Testis (tissue), 3 donors: Measurements from ENCODE around the gene LRRC4C. TPM values are rescaled to one million over a fixed set of nuclear protein-coding genes. Genes with fewer than 3 reads are reported as not detected.

Experiments used
- DNase-seq: peaks from one replicate; pipeline ENCODE4 v3.0.0-alpha.2; 2019
- H3K27ac ChIP-seq, 2 donors: fragments of 200-600 bp; sonication (generic); one replicate each; pipeline ENCODE4 v1.5.1; 2019
- H3K27me3 ChIP-seq: fragments of 200-600 bp; sonication (generic); one replicate; pipeline ENCODE4 v1.5.1; 2019
- H3K36me3 ChIP-seq: fragments of 200-600 bp; sonication (generic); one replicate; pipeline ENCODE4 v1.5.1; 2017; ENCODE audit warnings: low read depth; ENCODE audit errors: missing control alignments
- H3K4me1 ChIP-seq: fragments of 200-600 bp; sonication (generic); one replicate; pipeline ENCODE4 v1.5.1; 2019
- H3K4me3 ChIP-seq, 2 donors: fragments of 200-600 bp; sonication (generic); one replicate each; pipeline ENCODE4 v1.5.1; 2017 to 2019
- H3K9me3 ChIP-seq: fragments of 200-600 bp; sonication (generic); one replicate; pipeline ENCODE4 v1.5.1; 2017
- POLR2A ChIP-seq: fragments of 450-650 bp; IDR thresholded peaks from one replicate; pipeline ENCODE4 v1.6.1; 2017; ENCODE audit warnings: antibody characterized with exemption, mild to moderate bottlenecking, moderate library complexity
- WGBS, 2 donors: methylation state at CpG; one replicate each; pipeline ENCODE4 v1.1.5; 2018; 5-methylcytosine and 5-hydroxymethylcytosine counted together
- intact Hi-C: fragments of 100-400 bp; cut with DNase I; formaldehyde crosslinking; loops from one replicate; pipeline ENCODE4 v1.15.1; 2023; ENCODE audit warnings: low total_unique reads
- polyA plus RNA-seq: library from polyadenylated mRNA; stranded (reverse); fragments of 350-450 nt; fragmentation: Illumina TruSeq; extraction: RNeasy Lipid Tissue Mini Kit (QIAGEN cat#74804); gene quantifications from one replicate; pipeline ENCODE4 v1.2.3, GENCODE V29; 2014; ENCODE audit warnings: low read depth, low replicate concordance; ENCODE audit not compliant: insufficient read depth
- total RNA-seq, 2 donors: library from RNA; depleted of rRNA; stranded (reverse); fragments of >200 nt; gene quantifications; one replicate each; pipeline ENCODE4 v1.2.3, GENCODE V29; 2016
- TF ChIP-seq, protein P1 (sequence below), 3 experiments: fragments of 450-650 bp in 2 of 3; fragments of 200-600 bp in 1 of 3; sonication (generic) in 1 of 3; IDR thresholded peaks; one replicate each; pipeline ENCODE4 v1.5.1; 2016 to 2019; ENCODE audit warnings: antibody characterized with exemption in 3 of 3, mild to moderate bottlenecking in 2 of 3, moderate library complexity in 1 of 3

LRRC4C gene
- total and polyA plus RNA-seq, 3 donors from 2014 or later = 0.16 to 0.56 (median 0.45) TPM

DNA sequence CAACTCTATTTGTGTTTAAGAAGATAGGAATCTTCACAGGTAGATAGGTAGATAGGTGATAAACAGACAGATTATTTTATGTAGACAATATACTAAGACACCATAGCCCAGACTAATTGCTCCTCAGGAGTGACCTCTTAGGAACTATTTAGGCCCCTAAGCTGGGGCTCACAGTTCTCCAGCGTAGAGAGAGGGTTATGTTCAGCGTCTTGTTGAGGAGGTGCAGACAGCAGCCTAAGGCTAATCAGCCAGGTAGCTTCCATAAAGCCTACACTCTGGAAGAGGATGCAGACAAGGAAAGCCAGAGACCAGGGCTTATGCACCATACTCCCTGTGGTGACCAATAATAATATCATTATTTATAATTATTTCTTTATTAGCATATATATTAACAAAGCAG is 705.2 kb downstream of the LRRC4C start:
- H3K4me1 ChIP-seq = no peaks in the 10 kb centered on the region
- no peak overlapping the region for H3K27ac ChIP-seq
- 85 to 97% methylated on average over 2 of the region's 2 CpGs for WGBS, 2 donors
- no peaks in the 10 kb centered on the region for H3K36me3 ChIP-seq
- no peaks in the 10 kb centered on the region for H3K9me3 ChIP-seq
- TF ChIP-seq POLR2A = no peak
- intact Hi-C loops = no loop called here
- DNase-seq = no peak
- H3K4me3 ChIP-seq = no peak overlapping the region
- H3K27me3 ChIP-seq = no peaks in the 10 kb centered on the region

DNA sequence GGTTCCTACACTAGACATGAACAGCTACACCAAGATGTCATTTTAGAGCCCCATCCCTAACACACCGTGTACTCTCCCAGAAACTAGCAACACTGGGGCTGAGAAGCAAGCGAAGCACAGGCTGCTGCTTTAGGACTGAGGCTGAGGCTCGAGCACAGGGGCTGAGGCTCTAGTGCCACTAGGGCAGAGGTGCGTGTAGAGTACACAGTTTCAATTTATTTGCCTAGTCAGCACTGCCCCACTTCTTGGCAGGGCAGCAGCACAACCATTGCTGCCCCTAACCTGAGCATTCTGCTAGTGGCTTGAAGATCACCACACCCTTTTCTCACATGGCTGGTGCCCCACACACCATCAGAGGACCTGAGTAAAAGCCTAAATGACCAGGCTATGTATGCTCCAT is 713.2 kb downstream of the LRRC4C start:
- Histone ChIP-seq H3K36me3 (no peaks in the 10 kb centered on the region), H3K27ac (no peak overlapping the region), H3K4me1 (no peaks in the 10 kb centered on the region), H3K4me3 (no peak overlapping the region), H3K9me3 (no peaks in the 10 kb centered on the region), H3K27me3 (no peaks in the 10 kb centered on the region)
- intact Hi-C loops = no loop called here
- WGBS, 2 donors = 70 to 82% methylated on average over 4 of the region's 4 CpGs
- TF ChIP-seq, protein P1, sequence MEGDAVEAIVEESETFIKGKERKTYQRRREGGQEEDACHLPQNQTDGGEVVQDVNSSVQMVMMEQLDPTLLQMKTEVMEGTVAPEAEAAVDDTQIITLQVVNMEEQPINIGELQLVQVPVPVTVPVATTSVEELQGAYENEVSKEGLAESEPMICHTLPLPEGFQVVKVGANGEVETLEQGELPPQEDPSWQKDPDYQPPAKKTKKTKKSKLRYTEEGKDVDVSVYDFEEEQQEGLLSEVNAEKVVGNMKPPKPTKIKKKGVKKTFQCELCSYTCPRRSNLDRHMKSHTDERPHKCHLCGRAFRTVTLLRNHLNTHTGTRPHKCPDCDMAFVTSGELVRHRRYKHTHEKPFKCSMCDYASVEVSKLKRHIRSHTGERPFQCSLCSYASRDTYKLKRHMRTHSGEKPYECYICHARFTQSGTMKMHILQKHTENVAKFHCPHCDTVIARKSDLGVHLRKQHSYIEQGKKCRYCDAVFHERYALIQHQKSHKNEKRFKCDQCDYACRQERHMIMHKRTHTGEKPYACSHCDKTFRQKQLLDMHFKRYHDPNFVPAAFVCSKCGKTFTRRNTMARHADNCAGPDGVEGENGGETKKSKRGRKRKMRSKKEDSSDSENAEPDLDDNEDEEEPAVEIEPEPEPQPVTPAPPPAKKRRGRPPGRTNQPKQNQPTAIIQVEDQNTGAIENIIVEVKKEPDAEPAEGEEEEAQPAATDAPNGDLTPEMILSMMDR (IDR thresholded peaks at IDR 0.05) = no peak
- no peak for TF ChIP-seq POLR2A
- DNase-seq = no peak

DNA sequence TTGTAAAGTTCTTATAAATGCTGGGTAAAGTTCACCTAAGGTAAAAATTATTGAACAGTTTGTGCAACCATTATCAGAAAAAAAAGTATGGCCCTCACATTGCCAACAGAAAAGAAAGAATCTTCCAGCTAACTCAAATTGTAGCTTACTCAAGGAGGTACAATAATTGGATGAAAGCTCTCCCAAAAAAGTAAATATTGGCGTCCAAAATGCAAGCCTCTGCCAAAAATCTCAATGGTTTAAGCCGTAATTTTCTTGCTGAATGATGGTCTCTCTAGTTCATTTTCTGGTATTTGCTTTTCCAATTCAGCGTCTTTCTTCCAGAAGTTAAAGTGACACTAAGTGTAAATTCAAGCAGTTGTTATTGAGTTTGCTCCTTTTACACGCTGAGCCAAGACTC is 727.3 kb downstream of the LRRC4C start:
- Histone ChIP-seq H3K27me3 (no peaks in the 10 kb centered on the region), H3K27ac (no peak overlapping the region), H3K4me1 (no peaks in the 10 kb centered on the region), H3K36me3 (no peaks in the 10 kb centered on the region), H3K4me3 (no peak overlapping the region), H3K9me3 (no peaks in the 10 kb centered on the region)
- no peak for DNase-seq
- WGBS, 2 donors = 49 to 55% methylated on average over 4 of the region's 4 CpGs
- TF ChIP-seq POLR2A = no peak
- TF ChIP-seq, protein P1 (IDR thresholded peaks at IDR 0.05) = no peak
- intact Hi-C loops = no loop called here

DNA sequence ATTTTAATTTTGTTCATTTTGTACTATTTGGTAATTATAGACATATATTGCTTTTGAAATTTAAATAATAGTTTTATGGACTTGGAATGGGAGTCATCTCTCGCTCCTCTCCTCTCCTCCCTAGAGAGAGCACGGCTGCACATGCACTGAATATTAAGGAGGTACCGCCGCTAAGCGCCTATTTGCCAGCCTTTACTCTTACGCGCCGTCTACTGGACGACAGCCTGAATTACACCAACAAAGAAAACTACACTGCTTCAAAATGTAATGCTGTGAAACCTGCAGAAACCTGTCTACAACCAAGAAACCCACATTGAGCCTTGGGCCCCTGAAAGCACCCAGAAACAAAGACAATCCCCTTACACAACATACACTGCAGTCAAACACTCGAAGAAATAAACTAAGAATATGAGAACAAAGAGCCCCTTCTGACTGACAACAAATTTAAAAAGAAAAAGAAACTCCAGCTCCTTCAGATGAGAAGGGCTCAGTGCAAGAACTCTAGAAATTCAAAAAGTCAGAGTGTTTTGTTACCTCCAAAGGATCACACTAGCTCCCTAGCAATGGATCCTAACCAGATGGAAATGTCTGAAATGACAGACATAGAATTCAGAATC is 737.2 kb downstream of the LRRC4C start:
- no peaks in the 10 kb centered on the region for H3K4me1 ChIP-seq
- WGBS, 2 donors = 18 to 29% methylated on average over 10 of the region's 10 CpGs
- H3K27me3 ChIP-seq = no peaks in the 10 kb centered on the region
- H3K4me3 ChIP-seq = no peak overlapping the region
- H3K9me3 ChIP-seq = no peaks in the 10 kb centered on the region
- no peak for TF ChIP-seq POLR2A
- TF ChIP-seq, protein P1 (IDR thresholded peaks at IDR 0.05) = peak; percentile 34 to 62 (median 42)
- intact Hi-C loops = no loop called here
- no peak overlapping the region for H3K27ac ChIP-seq
- no peaks in the 10 kb centered on the region for H3K36me3 ChIP-seq
- peak; percentile 73 for DNase-seq

DNA sequence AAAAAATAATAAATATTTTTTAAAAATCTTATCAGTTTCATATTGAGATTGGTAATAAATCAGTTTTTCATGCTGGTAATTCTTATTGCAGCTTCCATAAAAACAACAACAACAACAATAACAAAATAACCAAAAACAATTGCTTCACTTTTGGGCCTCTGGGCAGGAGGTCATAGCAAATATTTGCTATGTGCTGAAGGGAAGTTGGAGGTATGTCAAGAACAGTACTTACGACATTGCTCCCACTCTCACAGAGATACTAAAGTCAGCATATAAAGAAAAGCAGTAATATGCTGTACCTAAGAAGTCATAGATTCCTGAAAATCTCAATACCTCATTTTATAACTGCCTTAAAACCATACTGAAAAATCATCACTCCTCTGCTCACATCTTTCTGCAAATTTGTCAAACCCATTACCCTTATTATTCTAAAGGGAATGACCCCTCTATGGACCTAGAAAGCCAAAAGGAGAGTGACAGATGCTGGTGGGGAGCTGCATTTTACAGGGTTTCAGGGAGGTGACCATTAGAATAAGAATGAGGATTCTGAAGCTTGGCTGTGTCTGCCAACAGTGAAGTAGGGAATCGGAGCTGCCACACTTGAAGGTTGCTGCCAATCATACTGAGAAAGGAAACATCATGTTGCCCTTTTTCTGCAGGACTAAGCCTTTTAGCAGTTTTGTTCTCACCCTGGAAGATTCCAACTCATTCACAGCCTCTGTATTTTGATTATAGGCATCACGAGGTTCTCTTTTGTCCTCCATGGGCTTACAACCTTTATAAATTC is 742.9 kb downstream of the LRRC4C start:
- intact Hi-C loops = no loop called here
- H3K4me1 ChIP-seq = no peaks in the 10 kb centered on the region
- 60 to 63% methylated on average over 3 of the region's 3 CpGs for WGBS, 2 donors
- no peak overlapping the region for H3K4me3 ChIP-seq
- H3K36me3 ChIP-seq = no peaks in the 10 kb centered on the region
- DNase-seq = no peak
- TF ChIP-seq, protein P1 (IDR thresholded peaks at IDR 0.05) = no peak
- no peak for TF ChIP-seq POLR2A
- H3K27ac ChIP-seq = no peak overlapping the region
- no peaks in the 10 kb centered on the region for H3K9me3 ChIP-seq
- no peaks in the 10 kb centered on the region for H3K27me3 ChIP-seq
